HG03066 (cell line): ENCODE measurements around the gene ZNF407.

ENCODE experiments used
- ATAC-seq: cut with Tn5 transposase; IDR thresholded peaks from one replicate; pipeline ENCODE4 v1.9.1; 2021; ENCODE audit warnings: low read depth; ENCODE audit not compliant: unreplicated experiment

Gene ZNF407

GRCh38 chr18:74866577-74866976, 268.9 kb downstream of the ZNF407 start:
- no peak for ATAC-seq

GRCh38 chr18:74868461-74868860, 270.8 kb downstream of the ZNF407 start:
- ATAC-seq = no peak

GRCh38 chr18:74869904-74870863, 272.5 kb downstream of the ZNF407 start:
- ATAC-seq = peak; percentile 95

- peak; percentile 7 for ATAC-seq
Observed at GRCh38 chr18:74870950-74871349, 273.3 kb downstream of the ZNF407 start.

GRCh38 chr18:74873629-74874028, 276.0 kb downstream of the ZNF407 start:
- no peak for ATAC-seq

GRCh38 chr18:74874351-74874750, 276.7 kb downstream of the ZNF407 start:
- no peak for ATAC-seq

- ATAC-seq = no peak
Observed at GRCh38 chr18:74876630-74877243, 279.1 kb downstream of the ZNF407 start.

- no peak for ATAC-seq
Observed at GRCh38 chr18:74878267-74878666, 280.6 kb downstream of the ZNF407 start.

GRCh38 chr18:74880706-74881278, 283.1 kb downstream of the ZNF407 start:
- ATAC-seq = no peak

GRCh38 chr18:74892066-74892627, 294.5 kb downstream of the ZNF407 start:
- no peak for ATAC-seq

- no peak for ATAC-seq
Observed at GRCh38 chr18:74895686-74896085, 298.0 kb downstream of the ZNF407 start.

- no peak for ATAC-seq
Observed at GRCh38 chr18:74896390-74896991, 298.8 kb downstream of the ZNF407 start.

- no peak for ATAC-seq
Observed at GRCh38 chr18:74897971-74898657, 300.4 kb downstream of the ZNF407 start.

GRCh38 chr18:74898965-74899364, 301.3 kb downstream of the ZNF407 start:
- ATAC-seq = no peak

- ATAC-seq = no peak
Observed at GRCh38 chr18:74899554-74899953, 301.9 kb downstream of the ZNF407 start.

- ATAC-seq = no peak
Observed at GRCh38 chr18:74901362-74902146, 303.9 kb downstream of the ZNF407 start.

GRCh38 chr18:74902147-74902455, 304.4 kb downstream of the ZNF407 start:
- no peak for ATAC-seq

GRCh38 chr18:74905247-74905646, 307.6 kb downstream of the ZNF407 start:
- no peak for ATAC-seq

- no peak for ATAC-seq
Observed at GRCh38 chr18:74906184-74906583, 308.5 kb downstream of the ZNF407 start.
